LNCAP (cell line): ENCODE measurements around the gene DFFA.

ENCODE experiments used
- TF ChIP-seq, protein P1 (sequence below): fragments of 450-650 bp; IDR thresholded peaks from 2 replicates; pipeline ENCODE4 v1.5.1; 2017; ENCODE audit warnings: mild to moderate bottlenecking

Gene DFFA

DNA sequence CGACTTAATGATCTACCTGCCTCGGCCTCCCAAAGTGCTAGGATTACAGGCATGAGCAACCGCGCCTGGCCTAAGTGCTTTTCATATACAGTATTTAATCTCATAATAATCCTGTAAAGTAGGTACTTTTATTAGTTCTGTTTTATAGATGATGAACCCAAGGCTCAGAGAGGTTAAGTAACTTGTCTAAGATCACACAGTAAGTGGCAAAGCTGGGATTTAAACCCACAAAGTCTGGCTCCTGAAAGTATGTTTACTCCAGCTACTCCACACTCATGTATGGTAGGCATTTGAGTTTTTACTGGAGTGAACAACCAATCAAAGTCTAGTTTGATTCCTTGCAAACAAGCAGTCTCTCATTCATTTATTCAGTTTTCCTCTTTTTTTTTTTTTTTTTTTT, 2.3 kb downstream of the DFFA start:
- TF ChIP-seq, protein P1, sequence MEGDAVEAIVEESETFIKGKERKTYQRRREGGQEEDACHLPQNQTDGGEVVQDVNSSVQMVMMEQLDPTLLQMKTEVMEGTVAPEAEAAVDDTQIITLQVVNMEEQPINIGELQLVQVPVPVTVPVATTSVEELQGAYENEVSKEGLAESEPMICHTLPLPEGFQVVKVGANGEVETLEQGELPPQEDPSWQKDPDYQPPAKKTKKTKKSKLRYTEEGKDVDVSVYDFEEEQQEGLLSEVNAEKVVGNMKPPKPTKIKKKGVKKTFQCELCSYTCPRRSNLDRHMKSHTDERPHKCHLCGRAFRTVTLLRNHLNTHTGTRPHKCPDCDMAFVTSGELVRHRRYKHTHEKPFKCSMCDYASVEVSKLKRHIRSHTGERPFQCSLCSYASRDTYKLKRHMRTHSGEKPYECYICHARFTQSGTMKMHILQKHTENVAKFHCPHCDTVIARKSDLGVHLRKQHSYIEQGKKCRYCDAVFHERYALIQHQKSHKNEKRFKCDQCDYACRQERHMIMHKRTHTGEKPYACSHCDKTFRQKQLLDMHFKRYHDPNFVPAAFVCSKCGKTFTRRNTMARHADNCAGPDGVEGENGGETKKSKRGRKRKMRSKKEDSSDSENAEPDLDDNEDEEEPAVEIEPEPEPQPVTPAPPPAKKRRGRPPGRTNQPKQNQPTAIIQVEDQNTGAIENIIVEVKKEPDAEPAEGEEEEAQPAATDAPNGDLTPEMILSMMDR = no peak

DNA sequence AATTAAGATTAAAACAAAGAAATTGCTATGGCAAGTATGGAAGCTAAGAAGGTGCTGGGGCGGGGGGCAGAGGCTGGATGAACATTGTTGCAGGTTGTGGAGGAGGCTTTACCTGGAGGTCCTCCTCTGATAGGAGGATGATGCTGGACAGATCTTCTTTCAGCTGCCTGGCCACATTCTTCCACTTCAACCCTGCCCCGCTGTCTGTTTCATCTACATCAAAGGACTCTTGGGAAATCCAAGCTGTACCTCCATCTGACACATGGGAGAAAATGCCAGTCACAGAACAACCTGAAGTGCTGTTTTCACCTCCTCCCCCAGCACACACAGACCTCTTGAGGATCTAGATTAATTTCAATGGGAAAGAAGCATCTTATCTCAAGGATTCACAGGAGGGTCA, 5.3 kb downstream of the DFFA start:
- TF ChIP-seq, protein P1 = no peak

DNA sequence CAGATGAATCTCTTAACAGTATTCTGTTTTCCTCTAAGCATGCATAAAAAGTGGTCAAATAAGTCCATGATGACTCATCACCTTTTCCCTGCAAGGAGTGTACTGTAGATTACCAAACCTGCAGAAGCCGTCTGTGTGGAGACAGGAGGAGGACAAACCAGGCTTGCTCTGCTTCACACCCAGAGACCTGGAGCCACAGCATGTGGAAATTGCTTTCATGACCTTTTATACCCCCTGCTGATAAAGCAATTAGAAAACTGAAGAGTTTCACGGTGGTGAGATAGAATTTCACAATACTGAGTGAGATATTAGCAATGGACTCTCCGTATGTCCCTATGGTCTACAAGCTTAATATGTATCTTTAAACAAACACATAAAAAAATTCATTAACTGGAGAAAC, 13.1 kb downstream of the DFFA start:
- TF ChIP-seq, protein P1 = no peak

DNA sequence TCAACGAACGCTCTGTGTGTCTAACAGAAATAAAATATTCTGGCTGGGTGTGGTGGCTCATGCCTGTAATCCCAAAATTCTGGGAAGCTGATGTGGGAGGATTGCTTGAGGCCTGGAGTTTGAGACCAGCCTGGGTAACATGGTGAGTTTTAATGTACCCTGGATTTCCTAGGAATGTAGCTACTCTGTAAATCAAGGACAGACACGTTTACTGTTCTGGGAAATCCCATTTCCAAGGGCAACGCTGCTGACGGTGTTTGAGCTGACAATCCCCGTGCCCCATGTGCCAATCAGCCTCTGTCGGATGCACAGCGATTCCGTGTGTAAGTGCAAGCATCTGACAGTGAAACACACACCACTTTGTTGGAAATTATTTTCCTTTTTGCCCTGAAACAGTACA, 14.5 kb downstream of the DFFA start:
- TF ChIP-seq, protein P1 = no peak

DNA sequence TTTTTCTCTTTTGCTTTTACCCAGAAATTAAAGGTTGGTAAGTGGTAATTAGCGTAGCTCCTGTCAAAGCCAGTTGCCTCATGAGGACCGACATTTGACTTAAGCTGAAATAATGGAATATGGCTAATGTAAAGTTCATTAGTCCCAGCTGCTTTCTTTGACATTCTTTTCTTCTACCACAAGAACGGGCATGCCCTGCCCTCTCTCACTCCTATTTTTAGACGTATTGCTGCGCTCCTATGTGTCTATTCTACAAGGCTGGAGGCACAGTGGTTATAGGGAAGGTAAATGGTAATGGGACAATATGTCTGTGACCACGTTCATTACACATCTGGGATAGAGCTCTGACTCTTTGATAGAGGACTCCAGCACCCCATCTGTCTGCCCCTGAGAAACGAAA, 15.7 kb downstream of the DFFA start:
- TF ChIP-seq, protein P1 = no peak

DNA sequence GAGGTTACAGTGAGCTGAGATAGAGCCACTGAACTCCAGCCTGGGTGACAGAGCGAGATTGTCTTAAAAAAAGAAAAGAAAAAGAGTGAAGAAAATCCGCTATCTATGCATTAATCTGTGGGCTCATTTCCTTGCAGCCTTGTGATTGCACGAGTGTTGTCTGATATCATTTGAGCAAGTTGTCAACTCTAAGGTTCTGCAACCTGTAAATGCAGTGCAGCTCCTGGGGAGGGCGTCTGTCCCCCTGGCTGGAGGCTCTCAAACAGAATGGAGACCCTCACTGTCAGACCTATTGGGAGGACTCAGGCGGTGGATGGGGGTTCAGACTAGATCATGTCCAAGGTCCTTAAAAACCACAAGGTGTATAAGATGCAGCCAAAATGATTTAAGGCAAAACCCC, 16.3 kb downstream of the DFFA start:
- TF ChIP-seq, protein P1 = no peak

DNA sequence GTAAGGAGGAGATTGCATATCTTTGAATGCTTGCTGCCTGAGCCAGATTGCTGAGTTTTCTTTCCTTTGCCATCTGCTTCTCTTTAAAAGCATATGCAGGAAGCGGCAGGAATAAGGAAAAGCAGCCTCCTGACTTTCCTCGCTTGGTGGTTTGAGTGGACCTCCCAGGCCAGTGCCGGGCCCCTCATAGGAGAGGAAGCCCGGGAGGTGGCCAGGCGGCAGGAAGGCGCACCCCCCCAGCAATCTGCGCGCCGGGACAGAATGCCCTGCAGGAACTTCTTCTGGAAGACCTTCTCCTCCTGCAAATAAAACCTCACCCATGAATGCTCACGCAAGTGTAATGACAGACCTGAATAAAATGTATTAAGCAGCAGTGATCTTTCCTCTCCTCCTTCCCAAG, 21.0 kb downstream of the DFFA start:
- TF ChIP-seq, protein P1 = no peak

DNA sequence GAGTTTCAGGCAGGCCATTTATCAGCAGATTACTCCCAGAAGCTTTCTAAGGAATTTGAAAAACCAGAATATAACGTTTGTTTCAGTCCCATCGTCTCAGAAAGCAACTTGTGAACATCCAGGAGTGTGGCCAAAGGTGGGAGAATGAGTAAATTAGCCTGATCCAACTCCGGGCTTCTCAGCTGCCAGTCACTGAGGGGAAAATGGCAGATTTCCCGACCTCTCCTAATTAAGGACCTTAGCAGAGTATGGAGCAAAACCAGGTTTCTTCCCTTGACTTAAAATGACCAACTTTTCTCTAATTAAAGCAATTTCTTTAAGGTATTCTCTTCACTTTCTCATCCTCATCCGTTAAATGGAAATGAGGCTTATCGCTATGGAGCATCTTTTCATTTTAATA, 21.5 kb downstream of the DFFA start:
- TF ChIP-seq, protein P1 = no peak
